ENCODE results near the gene CFAP221. TPM values are rescaled to one million over a fixed set of nuclear protein-coding genes. Genes with fewer than 3 reads are reported as not detected.

CFAP221 gene
- total RNA-seq (2014; rRNA removed; shearing (Covaris generic); ENCODE audit: low replicate concordance): 1.6 and 2.4 TPM in 2 replicates

- in situ Hi-C loops (cut with HindIII; ENCODE audit: low pct_unique_long_range_greater_than_20kb, low sequenced_read_pairs): no loop called here
- peak; percentile 85 for DNase-seq (ENCODE audit: low read depth)
Observed at GRCh38 chr2:119544075-119544938, at the start of gene CFAP221. CFAP221 (plus strand) TSS chr2:119544449; CDS start chr2:119546132, 1,683 bp downstream.

GRCh38 chr2:119495948-119496347, 48.3 kb upstream of the CFAP221 start:
- in situ Hi-C loops (cut with HindIII; ENCODE audit: low pct_unique_long_range_greater_than_20kb, low sequenced_read_pairs): no loop called here
- no peak for DNase-seq (ENCODE audit: low read depth)

- no peak for DNase-seq (ENCODE audit: low read depth)
- in situ Hi-C loops (cut with HindIII; ENCODE audit: low pct_unique_long_range_greater_than_20kb, low sequenced_read_pairs): no loop called here
Observed at GRCh38 chr2:119496682-119497081, 47.6 kb upstream of the CFAP221 start.

GRCh38 chr2:119508756-119509155, 35.5 kb upstream of the CFAP221 start:
- in situ Hi-C loops (cut with HindIII; ENCODE audit: low pct_unique_long_range_greater_than_20kb, low sequenced_read_pairs): no loop called here
- DNase-seq (ENCODE audit: low read depth): no peak

- DNase-seq (ENCODE audit: low read depth): no peak
- in situ Hi-C loops (cut with HindIII; ENCODE audit: low pct_unique_long_range_greater_than_20kb, low sequenced_read_pairs): no loop called here
Observed at GRCh38 chr2:119511989-119512388, 32.3 kb upstream of the CFAP221 start.

GRCh38 chr2:119512946-119513345, 31.3 kb upstream of the CFAP221 start:
- in situ Hi-C loops (cut with HindIII; ENCODE audit: low pct_unique_long_range_greater_than_20kb, low sequenced_read_pairs): no loop called here
- DNase-seq (ENCODE audit: low read depth): no peak

GRCh38 chr2:119513832-119514231, 30.4 kb upstream of the CFAP221 start:
- no peak for DNase-seq (ENCODE audit: low read depth)
- in situ Hi-C loops (cut with HindIII; ENCODE audit: low pct_unique_long_range_greater_than_20kb, low sequenced_read_pairs): no loop called here

- no peak for DNase-seq (ENCODE audit: low read depth)
Observed at GRCh38 chr2:119516121-119516520, 28.1 kb upstream of the CFAP221 start.

GRCh38 chr2:119517433-119517832, 26.8 kb upstream of the CFAP221 start:
- in situ Hi-C loops (cut with HindIII; ENCODE audit: low pct_unique_long_range_greater_than_20kb, low sequenced_read_pairs): no loop called here
- DNase-seq (ENCODE audit: low read depth): peak; percentile 20

More at GRCh38 chr2:119516121-119516520, 28.1 kb upstream of the CFAP221 start:
- in situ Hi-C loops (cut with HindIII; ENCODE audit: low pct_unique_long_range_greater_than_20kb, low sequenced_read_pairs): no loop called here

GRCh38 chr2:119518401-119519056, 25.7 kb upstream of the CFAP221 start:
- no peak for DNase-seq (ENCODE audit: low read depth)
- in situ Hi-C loops (cut with HindIII; ENCODE audit: low pct_unique_long_range_greater_than_20kb, low sequenced_read_pairs): no loop called here

- in situ Hi-C loops (cut with HindIII; ENCODE audit: low pct_unique_long_range_greater_than_20kb, low sequenced_read_pairs): no loop called here
- no peak for DNase-seq (ENCODE audit: low read depth)
Observed at GRCh38 chr2:119519057-119519408, 25.2 kb upstream of the CFAP221 start.

- in situ Hi-C loops (cut with HindIII; ENCODE audit: low pct_unique_long_range_greater_than_20kb, low sequenced_read_pairs): no loop called here
Observed at GRCh38 chr2:119520696-119521432, 23.4 kb upstream of the CFAP221 start.

GRCh38 chr2:119521433-119522050, 22.7 kb upstream of the CFAP221 start:
- DNase-seq (ENCODE audit: low read depth): no peak
- in situ Hi-C loops (cut with HindIII; ENCODE audit: low pct_unique_long_range_greater_than_20kb, low sequenced_read_pairs): no loop called here

More at GRCh38 chr2:119520696-119521432, 23.4 kb upstream of the CFAP221 start:
- no peak for DNase-seq (ENCODE audit: low read depth)

- in situ Hi-C loops (cut with HindIII; ENCODE audit: low pct_unique_long_range_greater_than_20kb, low sequenced_read_pairs): no loop called here
- no peak for DNase-seq (ENCODE audit: low read depth)
Observed at GRCh38 chr2:119522671-119523070, 21.6 kb upstream of the CFAP221 start.

GRCh38 chr2:119523383-119523951, 20.8 kb upstream of the CFAP221 start:
- no peak for DNase-seq (ENCODE audit: low read depth)
- in situ Hi-C loops (cut with HindIII; ENCODE audit: low pct_unique_long_range_greater_than_20kb, low sequenced_read_pairs): no loop called here

GRCh38 chr2:119523952-119524694, 20.1 kb upstream of the CFAP221 start, which contains the start of gene SCTR:
SCTR (minus strand) TSS chr2:119524483; CDS start chr2:119524226, 257 bp downstream.
- DNase-seq (ENCODE audit: low read depth): no peak
- in situ Hi-C loops (cut with HindIII; ENCODE audit: low pct_unique_long_range_greater_than_20kb, low sequenced_read_pairs): no loop called here

GRCh38 chr2:119525614-119526013, 18.6 kb upstream of the CFAP221 start:
- DNase-seq (ENCODE audit: low read depth): no peak
- in situ Hi-C loops (cut with HindIII; ENCODE audit: low pct_unique_long_range_greater_than_20kb, low sequenced_read_pairs): no loop called here

All from Caki2 (cell line).